Measurements from ENCODE around the gene VAV3.

DNA sequence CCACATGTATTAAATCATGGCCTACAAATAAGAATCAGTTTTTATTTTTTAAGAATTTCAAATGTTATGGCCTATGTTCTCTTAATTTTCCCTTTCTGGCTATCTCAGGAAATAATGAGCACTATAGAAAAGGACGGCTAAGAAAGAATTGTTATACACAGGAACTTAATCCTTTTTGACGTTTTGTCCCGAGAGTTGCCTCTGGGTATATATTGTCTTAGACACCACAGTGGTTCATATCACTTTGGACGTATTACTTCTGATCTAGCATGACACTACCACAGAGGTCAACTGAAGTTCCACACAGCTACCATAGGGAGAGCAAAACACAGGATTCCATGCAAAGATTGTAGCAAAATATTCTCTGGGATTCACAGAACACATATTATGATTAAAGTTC lies 307.6 kb downstream of the VAV3 start:
- no peak for TF ChIP-seq CTCF (IDR thresholded peaks at IDR 0.05 in 8 of 11, conservative IDR thresholded peaks at IDR 0.05 in 3 of 11)
- no peak for TF ChIP-seq POLR2A (IDR thresholded peaks at IDR 0.05)

Data from spleen (tissue), 7 donors.